Adrenal gland (tissue), 5 donors: ENCODE data around the gene UNC45A.

Source experiments
- POLR2A ChIP-seq, 2 donors: fragments of 450-650 bp; IDR thresholded peaks; one replicate each; pipeline ENCODE4 v1.6.1; 2017; ENCODE audit warnings: antibody characterized with exemption in 2 of 2, mild to moderate bottlenecking in 2 of 2, moderate library complexity in 1 of 2
- TF ChIP-seq, protein P1 (sequence below), 6 experiments: fragments of 450-650 bp in 4 of 6; fragments of 200-600 bp in 2 of 6; sonication (generic) in 1 of 6; IDR thresholded peaks; 1 replicate in 5 of 6; 2 replicates in 1 of 6; pipeline versions ENCODE4 v1.5.1 to v1.8.0; 2016 to 2021; ENCODE audit warnings: antibody characterized with exemption in 6 of 6, mild to moderate bottlenecking in 2 of 6, moderate library complexity in 1 of 6
- donor health status: DM: no; HTN: no; CAD: no.

DNA sequence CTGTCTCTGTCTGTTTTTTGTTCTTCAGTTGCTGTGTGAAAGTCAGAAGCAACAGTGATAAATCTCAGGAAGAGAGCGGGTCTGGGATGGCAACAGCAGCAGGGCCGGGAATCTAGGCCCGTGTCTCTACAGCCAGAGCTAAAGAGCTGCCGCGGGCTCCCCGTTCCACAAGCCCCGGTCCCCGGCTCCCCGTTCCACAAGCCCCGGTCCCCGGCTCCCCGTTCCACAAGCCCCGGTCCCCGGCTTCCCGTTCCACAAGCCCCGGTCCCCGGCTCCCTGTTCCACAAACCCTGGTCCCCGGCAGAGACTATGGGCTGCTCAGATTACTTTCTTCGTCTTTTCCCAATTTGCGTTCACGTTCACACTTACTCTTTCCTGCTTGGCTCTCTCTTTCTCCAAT is 39.1 kb downstream of the UNC45A start:
- no peak for TF ChIP-seq POLR2A (IDR thresholded peaks at IDR 0.05)
- TF ChIP-seq, protein P1, sequence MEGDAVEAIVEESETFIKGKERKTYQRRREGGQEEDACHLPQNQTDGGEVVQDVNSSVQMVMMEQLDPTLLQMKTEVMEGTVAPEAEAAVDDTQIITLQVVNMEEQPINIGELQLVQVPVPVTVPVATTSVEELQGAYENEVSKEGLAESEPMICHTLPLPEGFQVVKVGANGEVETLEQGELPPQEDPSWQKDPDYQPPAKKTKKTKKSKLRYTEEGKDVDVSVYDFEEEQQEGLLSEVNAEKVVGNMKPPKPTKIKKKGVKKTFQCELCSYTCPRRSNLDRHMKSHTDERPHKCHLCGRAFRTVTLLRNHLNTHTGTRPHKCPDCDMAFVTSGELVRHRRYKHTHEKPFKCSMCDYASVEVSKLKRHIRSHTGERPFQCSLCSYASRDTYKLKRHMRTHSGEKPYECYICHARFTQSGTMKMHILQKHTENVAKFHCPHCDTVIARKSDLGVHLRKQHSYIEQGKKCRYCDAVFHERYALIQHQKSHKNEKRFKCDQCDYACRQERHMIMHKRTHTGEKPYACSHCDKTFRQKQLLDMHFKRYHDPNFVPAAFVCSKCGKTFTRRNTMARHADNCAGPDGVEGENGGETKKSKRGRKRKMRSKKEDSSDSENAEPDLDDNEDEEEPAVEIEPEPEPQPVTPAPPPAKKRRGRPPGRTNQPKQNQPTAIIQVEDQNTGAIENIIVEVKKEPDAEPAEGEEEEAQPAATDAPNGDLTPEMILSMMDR (IDR thresholded peaks at IDR 0.05), result no peak
